Measurements from ENCODE around the gene THEM4. TPM values are rescaled to one million over a fixed set of nuclear protein-coding genes. Genes with fewer than 3 reads are reported as not detected.
A peak's percentile ranks its signal among the peaks of the same experiment; 100 is the strongest.

THEM4 gene
- total RNA-seq, 2 donors from 2014 or later = 7.7 to 23.3 TPM

DNA sequence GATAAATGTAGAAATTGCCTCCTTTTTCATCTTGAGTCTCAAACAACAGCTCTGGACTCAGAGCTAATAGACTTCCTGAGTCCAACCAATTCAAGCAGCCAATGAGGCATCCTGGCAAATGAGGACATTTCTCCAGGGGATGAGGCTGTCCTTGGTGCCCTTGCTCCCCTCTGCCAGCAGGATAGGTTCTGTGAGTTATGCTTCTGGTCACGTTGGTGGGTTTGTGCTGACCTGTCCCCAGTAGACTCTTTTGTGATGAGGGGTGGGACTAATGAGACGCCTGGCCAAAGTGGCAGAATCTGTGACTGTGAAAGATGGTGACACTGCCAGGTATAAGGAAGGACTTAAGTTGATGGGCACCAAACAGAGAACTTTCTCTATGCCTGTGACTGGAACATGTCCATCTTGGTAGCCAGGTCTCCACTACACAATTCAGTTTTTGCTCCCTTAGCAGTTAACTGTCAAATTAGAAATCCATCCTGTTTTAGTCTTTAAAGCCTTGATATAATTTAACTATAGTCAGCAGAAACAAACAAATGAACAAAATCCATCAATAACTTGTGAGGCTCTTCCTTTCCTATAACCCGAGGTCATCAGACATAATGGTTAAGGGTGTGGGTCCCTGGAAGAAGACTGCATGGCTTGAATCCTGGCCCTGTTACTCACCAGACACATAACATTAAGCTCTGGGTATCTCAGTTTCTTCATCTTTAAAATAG is 35.7 kb upstream of the THEM4 start:
- H3K4me3 ChIP-seq = no peak overlapping the region
- DNase-seq (ENCODE audit: low spot score) (no peak), ATAC-seq (ENCODE audit: insufficient number of reproducible peaks, low FRiP score, low read depth) (no peak)
- no peaks in the 10 kb centered on the region for H3K27me3 ChIP-seq (replicated peaks; ENCODE audit: insufficient read depth)
- TF ChIP-seq, protein P1, sequence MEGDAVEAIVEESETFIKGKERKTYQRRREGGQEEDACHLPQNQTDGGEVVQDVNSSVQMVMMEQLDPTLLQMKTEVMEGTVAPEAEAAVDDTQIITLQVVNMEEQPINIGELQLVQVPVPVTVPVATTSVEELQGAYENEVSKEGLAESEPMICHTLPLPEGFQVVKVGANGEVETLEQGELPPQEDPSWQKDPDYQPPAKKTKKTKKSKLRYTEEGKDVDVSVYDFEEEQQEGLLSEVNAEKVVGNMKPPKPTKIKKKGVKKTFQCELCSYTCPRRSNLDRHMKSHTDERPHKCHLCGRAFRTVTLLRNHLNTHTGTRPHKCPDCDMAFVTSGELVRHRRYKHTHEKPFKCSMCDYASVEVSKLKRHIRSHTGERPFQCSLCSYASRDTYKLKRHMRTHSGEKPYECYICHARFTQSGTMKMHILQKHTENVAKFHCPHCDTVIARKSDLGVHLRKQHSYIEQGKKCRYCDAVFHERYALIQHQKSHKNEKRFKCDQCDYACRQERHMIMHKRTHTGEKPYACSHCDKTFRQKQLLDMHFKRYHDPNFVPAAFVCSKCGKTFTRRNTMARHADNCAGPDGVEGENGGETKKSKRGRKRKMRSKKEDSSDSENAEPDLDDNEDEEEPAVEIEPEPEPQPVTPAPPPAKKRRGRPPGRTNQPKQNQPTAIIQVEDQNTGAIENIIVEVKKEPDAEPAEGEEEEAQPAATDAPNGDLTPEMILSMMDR (IDR thresholded peaks at IDR 0.05) = no peak
- H3K27ac ChIP-seq = peak overlapping the region; percentile 54 to 57
- no peaks in the 10 kb centered on the region for H3K36me3 ChIP-seq
- H3K4me1 ChIP-seq (ENCODE audit: control insufficient read depth in 1 of 2, low read depth in 2 of 2) = peaks cover 10 to 40% of the 10 kb centered on the region in 2 donors
- H3K9me3 ChIP-seq = no peaks in the 10 kb centered on the region

DNA sequence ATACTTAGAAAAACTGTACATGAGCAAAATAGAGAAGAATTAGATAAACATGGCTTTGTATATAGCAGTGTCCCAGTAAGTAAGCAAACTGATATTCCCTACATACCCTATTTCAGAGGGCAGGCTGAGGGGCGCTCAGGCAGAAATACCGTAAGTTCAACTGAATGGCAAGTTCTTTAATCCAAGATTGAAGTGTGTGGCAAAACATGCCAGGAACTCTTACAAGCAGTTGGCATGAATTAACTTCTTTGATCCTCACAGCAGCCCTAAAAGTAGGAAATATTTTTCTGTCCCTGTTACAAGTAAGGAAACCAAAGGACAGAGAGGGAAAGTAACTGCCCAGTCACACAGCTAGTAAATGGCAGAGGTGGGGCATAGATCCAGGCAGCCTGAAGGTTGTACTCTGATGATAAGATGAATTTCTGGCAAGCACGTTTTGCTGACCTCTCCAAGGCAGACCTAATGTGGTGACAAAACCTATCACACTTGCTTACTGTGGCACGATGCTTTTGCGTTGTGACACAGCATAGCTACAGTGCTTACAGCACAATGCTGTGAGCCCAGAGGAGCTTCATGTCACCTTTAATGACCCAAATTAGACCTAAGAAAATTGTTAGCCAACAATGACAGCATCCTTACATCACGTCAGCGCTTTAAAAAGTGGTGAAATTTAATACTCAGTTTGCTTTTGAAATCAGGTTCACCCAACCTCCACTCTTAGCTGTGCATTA is 35.0 kb upstream of the THEM4 start:
- Histone ChIP-seq H3K4me3 (no peak overlapping the region), H3K36me3 (no peaks in the 10 kb centered on the region), H3K27me3 (replicated peaks; ENCODE audit: insufficient read depth) (no peaks in the 10 kb centered on the region), H3K9me3 (no peaks in the 10 kb centered on the region), H3K27ac (peak overlapping the region; percentile 17 to 57), H3K4me1 (ENCODE audit: control insufficient read depth in 1 of 2, low read depth in 2 of 2) (peaks cover 10 to 40% of the 10 kb centered on the region in 2 donors)
- ATAC-seq (ENCODE audit: insufficient number of reproducible peaks, low FRiP score, low read depth) (no peak), DNase-seq (ENCODE audit: low spot score) (no peak)
- TF ChIP-seq, protein P1 (IDR thresholded peaks at IDR 0.05) = no peak

DNA sequence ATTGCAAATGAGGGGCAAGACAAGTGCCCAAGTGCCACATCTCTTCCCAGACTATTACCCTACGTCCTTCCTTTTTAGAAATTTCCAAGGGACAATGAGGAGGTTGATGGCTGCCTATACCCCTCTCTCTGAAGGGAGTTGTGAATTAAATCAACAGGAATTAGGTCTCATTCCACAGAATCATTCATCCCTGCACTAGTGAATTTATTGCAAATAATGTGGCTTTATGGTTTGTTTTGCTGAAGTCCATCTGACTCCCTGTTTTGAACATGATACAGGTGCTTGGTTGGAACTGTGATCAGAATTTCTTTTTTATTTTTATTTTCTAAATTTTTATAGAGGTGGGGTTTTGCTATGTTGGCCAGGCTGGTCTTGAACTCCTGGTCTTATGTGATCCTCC is 34.3 kb upstream of the THEM4 start:
- Histone ChIP-seq H3K4me3 (no peak overlapping the region), H3K4me1 (ENCODE audit: control insufficient read depth in 1 of 2, low read depth in 2 of 2) (peaks cover 10 to 40% of the 10 kb centered on the region in 2 donors), H3K27ac (no peak overlapping the region), H3K36me3 (no peaks in the 10 kb centered on the region), H3K9me3 (no peaks in the 10 kb centered on the region), H3K27me3 (replicated peaks; ENCODE audit: insufficient read depth) (no peaks in the 10 kb centered on the region)
- DNase-seq (ENCODE audit: low spot score) (no peak), ATAC-seq (ENCODE audit: insufficient number of reproducible peaks, low FRiP score, low read depth) (no peak)
- TF ChIP-seq, protein P1 (IDR thresholded peaks at IDR 0.05) = no peak

DNA sequence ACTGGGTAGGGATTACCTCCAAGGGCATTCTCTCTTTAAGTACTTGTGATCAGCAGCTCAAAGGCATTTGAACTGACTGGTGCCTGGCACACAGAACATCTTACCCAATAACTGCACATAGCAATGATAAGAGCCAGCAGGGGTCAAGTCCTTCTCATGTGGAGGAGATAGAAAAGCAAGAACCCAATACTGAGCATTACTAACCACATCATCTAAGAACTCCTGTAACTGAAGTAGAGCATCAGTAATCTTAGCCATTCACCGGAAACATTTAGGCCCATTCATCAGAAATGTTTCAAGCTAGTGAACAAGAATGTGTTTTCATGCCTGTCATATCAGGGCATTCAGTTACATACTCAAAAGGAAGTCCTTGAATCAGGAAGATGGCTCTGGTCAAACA is 33.6 kb upstream of the THEM4 start:
- DNase-seq (ENCODE audit: low spot score) (no peak), ATAC-seq (ENCODE audit: insufficient number of reproducible peaks, low FRiP score, low read depth) (no peak)
- Histone ChIP-seq H3K27ac (no peak overlapping the region), H3K4me1 (ENCODE audit: control insufficient read depth in 1 of 2, low read depth in 2 of 2) (peaks cover 10 to 40% of the 10 kb centered on the region in 2 donors), H3K27me3 (replicated peaks; ENCODE audit: insufficient read depth) (no peaks in the 10 kb centered on the region), H3K36me3 (no peaks in the 10 kb centered on the region), H3K9me3 (no peaks in the 10 kb centered on the region), H3K4me3 (no peak overlapping the region)
- TF ChIP-seq, protein P1 (IDR thresholded peaks at IDR 0.05) = no peak

DNA sequence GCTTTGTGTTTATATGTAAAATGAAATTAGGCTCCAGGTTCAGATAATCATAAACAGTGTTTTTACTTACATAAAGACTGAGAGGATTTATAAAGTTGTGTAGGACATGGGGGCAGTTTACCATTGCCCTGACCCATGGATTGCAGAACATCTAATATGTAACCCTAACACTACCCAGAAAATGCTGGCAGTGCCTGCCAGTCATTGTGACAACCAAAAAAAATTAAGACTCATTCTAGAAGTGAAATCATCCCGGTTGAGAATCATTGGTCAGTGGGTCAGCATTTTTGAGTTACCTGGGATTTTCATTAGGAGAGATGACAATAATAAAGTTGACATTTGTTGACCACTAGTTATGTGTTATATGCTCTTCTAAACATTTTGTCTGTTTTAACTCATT is 31.2 kb upstream of the THEM4 start:
- Histone ChIP-seq H3K4me3 (no peak overlapping the region), H3K4me1 (ENCODE audit: control insufficient read depth in 1 of 2, low read depth in 2 of 2) (peaks cover 9 to 32% of the 10 kb centered on the region in 2 donors), H3K27me3 (replicated peaks; ENCODE audit: insufficient read depth) (no peaks in the 10 kb centered on the region), H3K27ac (no peak overlapping the region), H3K36me3 (no peaks in the 10 kb centered on the region), H3K9me3 (no peaks in the 10 kb centered on the region)
- TF ChIP-seq, protein P1 (IDR thresholded peaks at IDR 0.05) = no peak
- ATAC-seq (ENCODE audit: insufficient number of reproducible peaks, low FRiP score, low read depth) (no peak), DNase-seq (ENCODE audit: low spot score) (no peak)
